NT2/D1 (cell line): Measurements from ENCODE around the gene SOSTDC1.

Source experiments
- YY1 ChIP-seq: IDR thresholded peaks from 2 replicates; pipeline ENCODE4 v1.6.1; 2011; ENCODE audit not compliant: insufficient read length, insufficient read depth
- ZNF274 ChIP-seq: IDR thresholded peaks from 2 replicates; pipeline ENCODE4 v1.6.1; 2011; ENCODE audit warnings: mild to moderate bottlenecking, low read depth, low read length

DNA sequence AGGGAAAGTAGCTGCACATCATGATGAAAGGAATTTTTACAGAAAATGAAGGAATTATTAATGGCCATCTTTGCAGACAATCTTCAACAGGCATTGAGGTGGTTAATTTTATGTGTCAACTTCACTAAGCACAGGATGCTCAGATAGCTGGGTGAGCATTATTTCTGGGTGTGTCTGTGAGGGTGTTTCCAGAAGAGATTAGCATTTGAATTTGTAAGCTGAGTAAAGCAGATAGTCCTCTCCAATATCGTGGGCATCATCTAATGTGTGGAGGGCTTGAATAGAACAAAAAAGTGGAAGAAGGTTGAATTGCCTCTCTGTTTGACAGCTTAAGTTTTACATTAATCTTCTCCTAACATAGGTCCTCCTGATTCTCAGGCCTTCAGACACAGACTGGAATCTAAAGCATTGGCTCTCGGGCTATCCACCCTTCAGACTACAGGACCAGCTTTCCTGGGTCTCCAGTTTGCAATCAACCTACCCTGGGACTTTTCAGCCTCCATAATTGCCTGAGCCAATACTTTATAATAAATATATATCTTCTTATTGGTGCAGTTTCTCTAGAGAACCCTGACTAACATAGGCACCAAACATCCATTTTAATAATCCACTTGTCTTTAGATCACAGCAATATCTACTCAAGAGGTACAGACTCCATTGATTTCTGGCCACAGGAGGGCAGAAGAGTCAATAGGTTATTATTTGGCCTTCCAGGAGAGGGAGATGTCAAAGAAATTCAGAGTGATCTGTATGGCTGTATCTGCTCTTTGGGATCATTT lies 33.7 kb downstream of the SOSTDC1 start:
- TF ChIP-seq YY1: no peak
- TF ChIP-seq ZNF274: no peak
